ENCODE results near the gene ERFE.

ERFE gene

DNA sequence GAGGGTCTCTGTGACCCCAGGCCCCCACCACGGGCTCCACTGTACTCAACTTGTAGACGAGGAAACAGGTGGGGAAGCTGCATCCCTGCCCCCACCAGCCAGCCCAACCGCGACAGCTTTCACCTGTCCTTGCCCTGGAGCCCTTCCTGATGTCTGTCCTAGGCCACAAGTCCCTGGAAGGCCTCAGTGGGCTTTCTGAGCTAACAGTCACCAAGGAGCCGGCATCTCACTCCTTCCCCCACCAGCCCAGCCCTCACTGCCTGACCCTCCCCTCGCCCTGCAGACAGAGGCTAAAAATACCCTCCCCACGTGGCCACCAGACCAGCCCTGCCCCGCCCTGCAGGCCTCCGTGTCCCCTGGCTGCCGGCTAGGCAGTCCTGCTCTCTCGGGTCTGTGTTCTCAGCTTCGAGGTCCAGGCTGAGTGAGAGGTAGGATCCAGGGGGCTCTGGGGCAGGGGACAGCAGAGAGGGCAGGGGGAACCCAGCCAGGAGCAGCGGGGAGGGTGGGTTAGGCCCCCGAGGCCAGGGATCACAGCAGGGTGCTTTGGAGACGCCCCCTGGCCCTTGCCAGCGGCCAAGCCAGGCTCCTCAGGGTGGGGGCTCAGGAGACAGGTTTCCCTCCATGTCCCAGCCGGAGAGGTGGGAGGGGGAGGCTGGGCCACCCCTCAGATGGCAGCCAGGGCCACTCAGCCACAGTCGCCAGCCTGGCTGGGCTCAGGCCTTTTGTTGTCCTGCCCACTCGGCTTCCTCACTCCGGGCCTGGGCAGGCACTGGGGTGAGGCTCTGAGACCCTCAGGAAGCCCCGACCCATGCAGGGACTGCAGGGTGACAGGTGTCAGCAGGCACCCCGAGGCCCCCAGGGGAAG is 20.2 kb upstream of the ERFE start, which contains the start of gene KLHL30:
KLHL30 (plus strand) TSS at position 338 of the 865 bp plus-strand sequence. CDS start 2,087 bp downstream, outside the sequence.
- Histone ChIP-seq H3K79me2 (ENCODE audit: insufficient read depth, low read length) (no peaks in the 10 kb centered on the region), H3K4me3 (ENCODE audit: low read depth in 1 of 2, low read length in 2 of 2) (no peak within 1 kb of the TSS), H3K27ac (ENCODE audit: low read length) (no peak within 1 kb of the TSS), H3K4me1 (ENCODE audit: insufficient read depth, low read length) (no peaks in the 10 kb centered on the region), H3K4me2 (ENCODE audit: insufficient read depth, low read length) (no peak within 1 kb of the TSS), H3K27me3 (ENCODE audit: insufficient read depth, low read length, poor library complexity) (no peaks in the 10 kb centered on the region), H3K36me3 (ENCODE audit: insufficient read depth, low read length) (no peaks in the 10 kb centered on the region), H3K9ac (ENCODE audit: low read depth, low read length) (no peak within 1 kb of the TSS), H3K9me3 (ENCODE audit: insufficient read depth, low read length, severe bottlenecking) (no peaks in the 10 kb centered on the region), H4K20me1 (ENCODE audit: insufficient read depth, low read length) (no peaks in the 10 kb centered on the region; the same call in 1 of the 2 replicates), H2AFZ (ENCODE audit: low read depth, low read length) (no peak within 1 kb of the TSS)
- DNase-seq (no peak), ATAC-seq (ENCODE audit: insufficient read depth, low read depth) (no peak)
- TF ChIP-seq, protein P1, sequence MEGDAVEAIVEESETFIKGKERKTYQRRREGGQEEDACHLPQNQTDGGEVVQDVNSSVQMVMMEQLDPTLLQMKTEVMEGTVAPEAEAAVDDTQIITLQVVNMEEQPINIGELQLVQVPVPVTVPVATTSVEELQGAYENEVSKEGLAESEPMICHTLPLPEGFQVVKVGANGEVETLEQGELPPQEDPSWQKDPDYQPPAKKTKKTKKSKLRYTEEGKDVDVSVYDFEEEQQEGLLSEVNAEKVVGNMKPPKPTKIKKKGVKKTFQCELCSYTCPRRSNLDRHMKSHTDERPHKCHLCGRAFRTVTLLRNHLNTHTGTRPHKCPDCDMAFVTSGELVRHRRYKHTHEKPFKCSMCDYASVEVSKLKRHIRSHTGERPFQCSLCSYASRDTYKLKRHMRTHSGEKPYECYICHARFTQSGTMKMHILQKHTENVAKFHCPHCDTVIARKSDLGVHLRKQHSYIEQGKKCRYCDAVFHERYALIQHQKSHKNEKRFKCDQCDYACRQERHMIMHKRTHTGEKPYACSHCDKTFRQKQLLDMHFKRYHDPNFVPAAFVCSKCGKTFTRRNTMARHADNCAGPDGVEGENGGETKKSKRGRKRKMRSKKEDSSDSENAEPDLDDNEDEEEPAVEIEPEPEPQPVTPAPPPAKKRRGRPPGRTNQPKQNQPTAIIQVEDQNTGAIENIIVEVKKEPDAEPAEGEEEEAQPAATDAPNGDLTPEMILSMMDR (IDR thresholded peaks at IDR 0.05; ENCODE audit: borderline replicate concordance, extremely low read depth, low read length, poor library complexity, severe bottlenecking) = no peak
- no peak for TF ChIP-seq EZH2 (IDR thresholded peaks at IDR 0.05; ENCODE audit: borderline replicate concordance, low read depth, low read length, severe bottlenecking)

DNA sequence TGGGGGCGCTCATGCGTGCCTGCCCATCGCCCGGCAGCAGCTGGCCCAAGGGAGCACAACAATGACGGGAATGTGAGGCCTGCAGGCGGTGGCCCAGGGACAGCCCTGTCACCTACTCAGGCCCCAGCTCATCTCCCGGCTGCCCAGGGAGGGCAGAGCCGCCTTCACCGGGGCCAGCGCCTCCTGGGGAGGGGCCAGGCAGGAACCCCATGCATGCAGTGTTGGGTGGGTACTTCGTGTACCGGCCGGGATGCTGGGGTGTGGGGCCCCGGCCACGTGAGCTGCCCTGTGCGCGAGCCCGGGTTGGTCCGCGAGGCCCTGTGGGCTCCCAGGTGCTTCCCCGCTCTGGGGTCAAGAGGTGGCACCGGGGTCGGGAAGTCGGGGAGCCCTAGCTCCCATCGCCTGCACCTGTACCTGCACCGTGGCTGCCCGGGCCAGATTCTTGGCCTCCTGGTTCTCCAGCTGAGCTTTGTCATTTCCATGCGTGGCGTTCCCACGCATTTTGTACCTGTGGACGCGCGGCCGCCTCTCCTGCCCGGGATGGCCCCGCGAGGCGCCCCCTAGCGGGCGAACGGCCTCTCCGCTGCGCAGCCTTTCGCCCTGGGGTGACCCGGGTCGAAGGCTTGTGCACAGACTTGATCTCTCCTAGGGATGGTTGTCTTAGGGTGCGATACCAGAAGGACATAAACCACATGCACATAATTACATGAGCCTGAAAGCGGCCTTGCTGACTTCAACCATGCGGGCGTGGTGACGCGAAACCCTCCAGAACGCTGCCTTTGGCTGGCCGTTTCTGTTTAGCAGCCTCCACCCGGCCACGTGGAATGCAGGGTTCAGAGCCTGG is 19.4 kb upstream of the ERFE start:
- Histone ChIP-seq H3K4me1 (ENCODE audit: insufficient read depth, low read length) (no peaks in the 10 kb centered on the region), H3K9me3 (ENCODE audit: insufficient read depth, low read length, severe bottlenecking) (no peaks in the 10 kb centered on the region), H2AFZ (ENCODE audit: low read depth, low read length) (no peak overlapping the region), H3K27me3 (ENCODE audit: insufficient read depth, low read length, poor library complexity) (no peaks in the 10 kb centered on the region), H3K4me2 (ENCODE audit: insufficient read depth, low read length) (no peak overlapping the region), H4K20me1 (ENCODE audit: insufficient read depth, low read length) (no peaks in the 10 kb centered on the region; the same call in 1 of the 2 replicates), H3K9ac (ENCODE audit: low read depth, low read length) (no peak overlapping the region), H3K79me2 (ENCODE audit: insufficient read depth, low read length) (no peaks in the 10 kb centered on the region), H3K36me3 (ENCODE audit: insufficient read depth, low read length) (no peaks in the 10 kb centered on the region), H3K4me3 (ENCODE audit: low read depth in 1 of 2, low read length in 2 of 2) (no peak overlapping the region), H3K27ac (ENCODE audit: low read length) (no peak overlapping the region)
- TF ChIP-seq, protein P1 (IDR thresholded peaks at IDR 0.05; ENCODE audit: borderline replicate concordance, extremely low read depth, low read length, poor library complexity, severe bottlenecking) = peak; percentile 44
- no peak for TF ChIP-seq EZH2 (IDR thresholded peaks at IDR 0.05; ENCODE audit: borderline replicate concordance, low read depth, low read length, severe bottlenecking)
- ATAC-seq (ENCODE audit: insufficient read depth, low read depth) (no peak), DNase-seq (no peak)

DNA sequence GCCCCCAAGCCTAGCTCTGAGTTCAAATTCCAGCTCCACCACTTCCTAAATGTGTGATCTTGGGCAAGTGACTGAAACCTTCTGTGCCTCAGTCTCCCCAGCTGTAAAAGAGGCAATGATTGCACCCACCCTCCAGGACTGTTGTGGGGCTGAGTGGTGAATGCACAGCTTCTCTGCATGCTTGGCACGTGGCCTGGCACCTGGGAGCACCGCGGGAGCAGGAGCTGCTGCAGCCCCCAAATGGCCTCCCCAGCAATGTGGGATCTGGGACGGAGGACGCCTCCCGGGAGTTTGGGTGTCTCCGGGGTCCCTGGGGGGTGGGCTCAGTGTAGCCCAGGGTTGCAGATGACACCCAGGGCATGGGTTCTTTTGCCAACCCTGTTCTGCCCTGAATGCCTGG is 18.7 kb upstream of the ERFE start:
- Histone ChIP-seq H3K36me3 (ENCODE audit: insufficient read depth, low read length) (no peaks in the 10 kb centered on the region), H3K9ac (ENCODE audit: low read depth, low read length) (no peak overlapping the region), H3K27ac (ENCODE audit: low read length) (no peak overlapping the region), H3K4me3 (ENCODE audit: low read depth in 1 of 2, low read length in 2 of 2) (no peak overlapping the region), H3K79me2 (ENCODE audit: insufficient read depth, low read length) (no peaks in the 10 kb centered on the region), H3K27me3 (ENCODE audit: insufficient read depth, low read length, poor library complexity) (no peaks in the 10 kb centered on the region), H4K20me1 (ENCODE audit: insufficient read depth, low read length) (no peaks in the 10 kb centered on the region; the same call in 1 of the 2 replicates), H3K4me2 (ENCODE audit: insufficient read depth, low read length) (no peak overlapping the region), H2AFZ (ENCODE audit: low read depth, low read length) (no peak overlapping the region), H3K9me3 (ENCODE audit: insufficient read depth, low read length, severe bottlenecking) (no peaks in the 10 kb centered on the region), H3K4me1 (ENCODE audit: insufficient read depth, low read length) (no peaks in the 10 kb centered on the region)
- TF ChIP-seq, protein P1 (IDR thresholded peaks at IDR 0.05; ENCODE audit: borderline replicate concordance, extremely low read depth, low read length, poor library complexity, severe bottlenecking) = no peak
- no peak for TF ChIP-seq EZH2 (IDR thresholded peaks at IDR 0.05; ENCODE audit: borderline replicate concordance, low read depth, low read length, severe bottlenecking)
- ATAC-seq (ENCODE audit: insufficient read depth, low read depth) = no peak
- no peak for DNase-seq
